DMS79 treated with DMSO at 0.1 percent for 48 hours (cell line): Measurements from ENCODE around the gene KRTAP20-1.

Experiments
- DNase-seq: peaks from one replicate; lab custom pipeline; 2025; lab: John Stamatoyannopoulos, UW

The KRTAP20-1 gene, protein sequence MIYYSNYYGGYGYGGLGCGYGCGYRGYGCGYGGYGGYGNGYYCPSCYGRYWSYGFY

DNA sequence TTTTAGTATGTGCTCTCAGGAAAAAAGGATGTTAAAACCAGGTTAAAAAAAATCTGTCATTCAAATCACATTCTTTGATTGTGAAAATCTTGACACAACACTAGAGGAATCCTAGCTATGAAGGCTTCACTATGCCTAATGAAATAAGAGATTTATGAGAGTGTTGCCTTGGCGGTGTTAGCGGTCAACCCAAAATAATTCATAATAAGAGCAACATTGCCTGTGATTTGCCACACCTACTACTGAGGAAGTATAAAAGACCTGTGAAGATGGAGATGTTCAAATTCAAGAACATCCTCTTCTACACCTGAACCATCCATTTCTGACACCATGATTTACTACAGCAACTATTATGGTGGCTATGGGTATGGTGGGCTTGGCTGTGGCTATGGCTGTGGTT lies at the start of gene KRTAP20-1:
KRTAP20-1 (plus strand) TSS at position 301 of the 400 bp plus-strand sequence; CDS start at position 331, 30 bp downstream.
- DNase-seq = no peak

DNA sequence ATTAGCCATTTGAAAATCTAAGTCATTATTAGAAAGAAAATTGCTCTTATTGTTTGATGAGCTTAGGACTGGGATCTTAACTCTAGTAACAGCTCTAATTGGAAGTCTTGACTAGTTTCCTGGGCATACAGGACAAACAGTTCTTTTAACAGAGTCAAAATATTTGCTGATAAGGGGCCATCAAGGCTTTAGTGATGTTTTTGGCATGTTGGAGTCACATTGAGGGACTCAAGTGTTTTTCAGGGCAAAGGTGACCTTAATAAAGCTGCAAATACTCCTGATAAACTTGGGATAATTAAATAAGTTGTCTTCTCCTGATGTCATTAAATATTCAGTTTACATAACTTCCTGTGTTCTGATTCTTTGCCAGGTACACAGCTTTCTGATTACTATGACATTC lies 48.6 kb upstream of the KRTAP20-1 start:
- no peak for DNase-seq

DNA sequence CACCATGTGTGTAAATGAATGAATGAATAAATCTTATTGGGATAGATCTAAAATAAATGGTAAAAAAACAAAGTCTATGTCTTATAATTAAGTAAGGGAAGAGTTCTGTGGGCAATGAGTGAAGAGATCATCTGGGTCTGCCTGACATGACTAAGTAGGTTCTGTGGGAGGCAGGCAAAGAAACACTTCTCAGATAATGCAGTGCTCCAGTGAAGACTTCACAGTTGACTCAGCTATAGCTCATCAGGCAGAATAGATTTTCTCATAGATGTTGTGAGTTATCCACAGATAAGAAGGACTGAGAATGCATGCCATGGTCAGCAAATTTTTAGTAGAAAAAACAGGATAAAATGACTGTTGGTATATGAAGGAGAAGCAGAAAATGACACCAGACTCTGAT lies 38.5 kb upstream of the KRTAP20-1 start:
- DNase-seq = no peak

DNA sequence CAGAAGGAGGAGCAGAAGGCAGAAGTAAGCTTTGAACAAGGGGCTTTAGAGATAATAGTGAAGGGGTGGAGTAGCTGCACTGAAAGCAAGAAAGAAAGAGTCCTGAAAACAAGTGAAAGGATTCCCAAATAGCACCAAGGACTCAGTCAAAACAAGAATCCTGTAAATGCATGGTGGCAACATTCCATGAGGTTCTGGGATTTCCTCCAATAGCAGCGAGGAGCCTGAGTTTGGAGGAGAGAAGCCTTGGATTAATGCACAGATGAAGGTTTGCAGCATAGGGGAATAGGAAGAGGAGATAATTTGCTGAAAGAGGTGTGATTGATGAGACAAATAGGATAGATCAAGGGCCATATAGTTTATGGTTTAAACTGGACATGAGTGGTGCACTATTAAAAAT lies 36.9 kb upstream of the KRTAP20-1 start:
- DNase-seq = no peak

DNA sequence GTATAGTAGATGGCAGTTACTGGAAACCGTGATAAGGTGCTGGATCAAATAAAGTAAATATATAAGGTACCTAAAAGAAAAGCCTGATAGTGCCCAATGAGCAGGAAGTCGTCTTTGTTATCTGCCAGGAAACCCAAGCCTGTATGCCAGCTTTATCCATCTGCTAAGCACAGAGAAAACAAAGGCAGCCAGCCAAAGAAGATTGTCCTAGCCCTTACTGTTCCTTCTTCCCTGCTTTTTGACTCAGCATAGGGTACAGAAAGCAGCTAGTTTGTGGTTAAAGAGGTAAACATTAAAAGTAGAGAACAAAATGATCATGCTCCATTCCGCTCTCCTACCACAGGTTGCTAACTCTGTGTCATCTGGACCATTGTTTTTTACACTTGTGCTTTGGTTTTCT lies 36.1 kb upstream of the KRTAP20-1 start:
- no peak for DNase-seq

DNA sequence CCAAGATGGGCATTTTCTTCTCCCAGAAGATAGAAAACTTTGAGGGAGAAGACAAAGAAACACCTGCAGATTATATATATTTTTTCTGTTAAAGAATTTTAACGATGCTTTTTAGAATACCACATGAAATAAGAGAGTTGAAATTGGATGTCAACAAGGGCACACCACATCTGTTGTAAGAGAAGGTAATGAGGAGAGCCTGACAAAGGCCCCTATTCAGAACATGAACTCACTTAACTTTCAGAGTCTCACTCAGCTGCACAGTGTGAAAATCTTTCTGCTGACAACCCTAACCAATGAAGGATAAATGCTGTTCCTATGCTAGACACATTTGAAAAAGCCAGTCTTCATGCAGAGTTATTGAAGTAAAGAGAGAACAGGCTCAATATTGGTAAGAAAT lies 33.4 kb upstream of the KRTAP20-1 start:
- no peak for DNase-seq

DNA sequence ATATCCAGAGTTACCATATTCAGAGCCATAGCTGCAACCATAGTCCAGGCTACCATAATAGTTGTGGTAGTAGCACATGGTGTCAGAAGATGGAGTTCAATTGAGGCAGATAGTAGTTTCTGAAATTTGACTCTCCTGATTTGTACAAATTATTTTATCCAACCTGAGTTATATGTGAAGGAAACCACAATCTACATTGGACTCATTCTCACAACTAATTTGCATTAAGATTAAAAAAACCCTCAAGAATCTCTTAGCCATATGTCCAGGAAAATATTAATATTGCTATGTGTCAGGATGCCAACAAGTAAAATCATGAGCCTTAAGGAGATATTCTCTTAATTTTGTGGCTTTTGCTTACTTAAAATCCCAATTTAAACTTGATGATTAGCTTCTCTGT lies 25.9 kb upstream of the KRTAP20-1 start, which contains the start of gene KRTAP22-2:
KRTAP22-2 (minus strand) TSS at position 101 of the 400 bp plus-strand sequence.
- DNase-seq = no peak

DNA sequence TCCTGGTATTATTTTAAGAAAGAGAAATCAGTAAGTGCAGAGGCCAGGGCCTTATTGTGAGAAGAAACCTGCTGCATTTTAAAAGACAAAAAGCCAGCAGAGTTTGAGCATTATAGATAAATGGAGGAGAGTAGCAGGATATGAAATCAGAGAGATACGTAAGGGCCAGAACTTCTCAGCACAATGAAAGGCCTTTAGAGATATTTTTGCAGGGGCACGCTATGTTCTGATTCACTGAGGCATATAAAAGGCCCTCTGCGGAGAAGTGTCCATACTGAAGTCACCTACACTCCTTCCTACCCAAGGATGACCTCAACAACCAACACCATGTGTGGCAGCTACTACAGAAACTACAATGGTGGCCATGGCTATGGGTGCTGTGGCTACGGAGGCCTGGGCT lies 24.1 kb upstream of the KRTAP20-1 start, which contains the start of gene KRTAP6-3:
KRTAP6-3 (plus strand) TSS at position 301 of the 400 bp plus-strand sequence; CDS start at position 307, 6 bp downstream.
- no peak for DNase-seq

DNA sequence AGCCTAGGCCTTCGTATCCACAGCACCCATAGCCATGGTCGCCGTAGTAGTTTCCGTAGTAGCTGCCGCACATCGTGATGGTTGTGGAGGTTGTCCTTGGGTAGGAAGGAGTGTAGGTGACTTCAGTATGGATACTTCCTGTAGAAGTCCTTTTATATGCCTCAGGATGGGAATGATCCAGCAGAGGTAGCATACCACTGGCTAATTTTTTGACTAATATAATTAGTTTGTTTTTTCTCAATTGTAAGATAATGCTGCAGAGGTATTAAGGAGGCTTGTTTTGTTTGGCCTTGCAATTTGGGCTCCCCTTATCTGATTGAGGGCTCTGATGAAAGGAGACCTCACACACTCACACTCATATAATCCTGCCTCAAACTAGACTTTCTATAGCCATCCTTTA lies 17.4 kb upstream of the KRTAP20-1 start, which contains the start of gene KRTAP6-2:
KRTAP6-2 (minus strand) TSS at position 101 of the 400 bp plus-strand sequence; CDS start at position 73, 28 bp downstream.
- DNase-seq = no peak

DNA sequence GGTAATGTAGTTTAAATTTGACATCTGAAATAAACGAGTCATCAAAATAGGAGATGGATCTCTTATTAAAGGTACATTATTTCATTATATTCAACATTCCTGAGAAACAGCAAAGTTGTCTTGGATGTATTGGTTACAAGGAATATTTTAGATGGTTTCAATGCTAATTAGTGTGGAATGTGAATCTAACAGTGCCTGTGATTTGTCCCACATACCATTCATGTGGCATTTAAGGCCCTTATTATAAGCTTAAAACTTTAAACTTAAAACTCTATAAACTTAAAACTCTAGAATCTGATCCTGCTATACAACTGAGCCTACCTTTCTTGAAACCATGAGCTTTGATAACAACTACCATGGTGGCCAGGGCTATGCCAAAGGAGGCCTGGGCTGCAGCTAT lies 15.4 kb upstream of the KRTAP20-1 start, which contains the start of gene KRTAP22-1:
KRTAP22-1 (plus strand) TSS at position 301 of the 400 bp plus-strand sequence.
- no peak for DNase-seq

DNA sequence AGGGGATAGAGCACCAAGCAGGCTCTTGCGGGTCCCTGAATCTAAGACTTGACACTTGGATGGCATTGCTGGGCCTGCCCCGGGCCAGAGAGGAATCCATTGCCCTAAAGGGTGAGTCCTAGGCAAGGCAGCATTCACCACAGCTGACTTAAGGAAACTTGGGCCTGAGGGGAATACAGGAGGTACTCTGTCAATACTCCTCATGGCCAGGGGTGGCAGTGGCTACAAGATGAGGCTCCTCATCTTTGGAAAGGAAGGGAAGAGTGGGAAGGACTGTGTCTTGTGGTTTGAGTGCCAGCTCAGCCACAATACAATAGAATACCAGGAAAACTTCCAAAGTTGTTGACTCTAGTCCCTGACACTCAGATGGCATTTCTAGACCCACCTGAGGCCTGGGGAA lies 10.3 kb upstream of the KRTAP20-1 start:
- no peak for DNase-seq

DNA sequence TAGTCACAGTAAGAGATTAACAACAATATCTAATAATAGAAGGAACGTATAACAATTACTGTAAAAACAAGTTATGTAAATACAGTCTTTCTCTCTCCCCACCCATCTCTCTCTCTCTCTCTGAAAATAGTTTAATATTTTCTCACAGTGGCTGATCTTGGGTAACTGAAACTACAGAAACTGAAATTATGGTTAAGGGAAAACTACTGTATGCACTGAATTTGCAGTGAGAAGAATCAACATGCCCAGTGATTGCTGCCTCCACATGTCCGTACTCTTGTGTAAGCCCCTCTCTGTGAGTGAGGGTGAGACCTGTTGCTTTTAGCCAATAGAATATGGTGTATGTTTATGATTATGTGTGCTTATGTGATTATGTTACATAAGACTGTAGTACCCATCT lies 4.1 kb upstream of the KRTAP20-1 start:
- DNase-seq = no peak

DNA sequence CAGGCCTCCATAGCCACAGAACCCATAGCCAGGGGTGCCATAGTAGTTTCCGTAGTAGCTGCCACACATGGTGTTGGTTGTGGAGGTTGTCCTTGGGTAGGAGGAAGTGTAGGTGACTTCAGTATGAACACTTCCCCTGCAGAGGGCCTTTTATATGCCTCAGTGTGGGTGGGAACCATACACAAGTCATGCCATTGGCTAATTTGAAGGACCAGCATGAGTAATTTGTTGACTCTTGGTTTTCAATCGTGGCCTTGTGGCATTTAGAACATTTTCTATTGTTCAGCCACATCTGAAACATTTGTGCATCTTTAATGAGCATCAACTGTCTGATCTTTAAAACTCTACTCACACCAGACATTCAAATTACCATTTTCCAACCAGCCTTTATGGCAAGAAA lies 2.4 kb upstream of the KRTAP20-1 start, which contains the start of gene KRTAP6-1:
KRTAP6-1 (minus strand) TSS at position 95 of the 400 bp plus-strand sequence; CDS start at position 69, 26 bp downstream.
- DNase-seq = no peak

DNA sequence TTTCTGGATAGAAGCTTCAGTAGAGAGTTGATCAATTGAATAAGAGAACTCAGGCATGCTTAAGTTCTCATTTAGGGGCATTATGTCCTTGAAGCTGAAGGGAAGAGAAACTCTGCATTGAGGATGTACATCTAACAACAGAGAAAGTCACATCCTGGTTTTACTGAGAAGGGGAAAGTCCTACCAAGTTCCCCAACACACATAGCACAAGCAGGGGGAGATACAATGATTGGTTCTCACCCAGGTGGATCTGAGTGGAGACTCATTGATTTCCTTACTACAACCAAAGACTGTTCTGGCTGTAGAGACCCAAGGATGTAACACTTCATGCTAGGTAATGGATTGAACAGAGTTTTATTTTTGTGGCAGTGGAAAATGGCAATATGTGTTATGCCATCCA lies 1.0 kb upstream of the KRTAP20-1 start:
- no peak for DNase-seq

DNA sequence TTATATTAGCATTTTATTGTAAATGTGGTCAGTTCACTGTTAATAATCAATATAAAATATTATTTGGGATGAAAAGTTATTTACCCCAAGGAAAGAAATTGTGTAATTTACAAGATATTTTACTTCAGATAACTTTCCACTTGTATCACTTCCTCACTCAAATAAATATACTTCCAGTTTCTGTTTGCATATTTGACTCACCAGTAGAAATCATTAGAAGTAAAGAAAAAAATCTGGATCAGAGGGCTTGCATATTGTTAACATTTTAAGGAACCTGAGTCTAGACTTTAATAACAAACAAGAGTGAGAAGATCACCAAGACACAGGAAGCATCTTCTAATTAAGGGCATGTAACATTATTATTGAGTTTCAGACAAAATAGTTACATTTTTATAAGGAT lies 3.9 kb downstream of the KRTAP20-1 start:
- no peak for DNase-seq

DNA sequence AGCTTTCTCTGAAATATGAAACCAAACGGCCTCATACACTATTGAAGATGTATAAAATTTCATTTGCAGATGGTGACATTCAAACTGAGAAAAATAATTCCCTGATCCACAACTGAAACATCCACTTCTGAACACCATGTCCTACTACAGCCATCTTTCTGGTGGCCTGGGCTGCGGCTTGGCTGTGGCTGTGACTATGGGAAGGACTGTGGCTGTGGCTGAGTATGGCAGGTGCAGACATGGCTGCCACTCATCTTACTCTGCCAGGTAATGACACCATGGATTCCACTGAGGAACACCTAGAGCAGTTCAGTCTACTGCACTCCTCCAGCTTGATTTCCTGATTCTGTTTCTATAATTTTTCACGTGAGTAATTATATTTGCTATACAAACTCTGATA lies 4.3 kb downstream of the KRTAP20-1 start, which contains the start of gene KRTAP20-4:
KRTAP20-4 (plus strand) TSS at position 106 of the 400 bp plus-strand sequence.
- DNase-seq = no peak

DNA sequence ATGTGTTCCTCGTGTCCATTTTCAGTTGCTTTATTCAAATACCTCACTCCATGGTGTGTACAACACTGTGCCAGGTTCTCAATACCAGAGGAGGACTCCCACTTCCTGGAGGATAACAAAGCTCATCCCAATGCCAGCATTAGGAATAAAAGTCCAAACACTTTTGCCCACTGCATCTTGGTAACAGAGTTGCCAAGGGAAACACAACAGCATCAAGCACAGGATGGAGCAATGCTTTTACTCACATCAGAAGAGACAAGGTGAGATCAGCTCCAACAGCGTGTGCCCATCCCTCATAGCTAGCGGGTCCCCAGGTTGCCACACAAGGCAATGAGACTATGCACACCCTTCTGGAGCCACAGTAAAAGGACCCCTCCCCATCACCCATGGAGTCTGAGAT lies 7.1 kb downstream of the KRTAP20-1 start:
- no peak for DNase-seq

DNA sequence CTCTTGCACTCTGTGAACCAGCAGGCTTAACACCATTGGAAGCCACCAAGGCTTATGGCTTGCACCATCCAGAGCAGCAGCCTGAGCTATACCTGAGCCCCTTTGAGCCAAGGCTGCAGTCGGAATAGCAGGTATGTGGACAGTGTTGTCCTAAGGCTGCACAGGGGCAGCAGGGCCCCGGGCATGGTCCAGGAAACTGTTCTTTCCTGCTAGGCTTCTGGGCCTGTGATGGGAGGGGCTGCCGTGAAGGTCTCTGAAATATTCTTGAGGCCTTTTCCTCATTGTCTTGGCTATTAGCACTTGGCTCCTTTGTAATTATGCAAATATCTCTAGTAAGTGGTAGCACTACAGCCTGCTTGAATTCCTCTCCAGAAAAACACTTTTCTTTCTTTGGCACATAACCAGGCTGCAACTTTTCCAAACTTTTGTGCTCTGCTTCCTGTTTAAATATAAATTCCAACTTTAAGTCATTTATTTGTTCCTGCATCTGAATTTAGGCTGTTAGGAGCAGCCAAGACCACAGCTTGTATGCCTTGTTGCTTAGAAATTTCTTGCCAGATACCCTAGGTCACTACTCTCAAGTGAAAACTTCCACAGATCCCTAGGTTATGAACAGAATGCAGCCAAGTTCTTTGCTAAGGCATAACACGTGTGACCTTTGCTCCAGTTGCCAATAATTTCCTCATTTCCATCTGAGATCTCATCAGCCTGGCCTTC lies 9.4 kb downstream of the KRTAP20-1 start:
- DNase-seq = no peak

DNA sequence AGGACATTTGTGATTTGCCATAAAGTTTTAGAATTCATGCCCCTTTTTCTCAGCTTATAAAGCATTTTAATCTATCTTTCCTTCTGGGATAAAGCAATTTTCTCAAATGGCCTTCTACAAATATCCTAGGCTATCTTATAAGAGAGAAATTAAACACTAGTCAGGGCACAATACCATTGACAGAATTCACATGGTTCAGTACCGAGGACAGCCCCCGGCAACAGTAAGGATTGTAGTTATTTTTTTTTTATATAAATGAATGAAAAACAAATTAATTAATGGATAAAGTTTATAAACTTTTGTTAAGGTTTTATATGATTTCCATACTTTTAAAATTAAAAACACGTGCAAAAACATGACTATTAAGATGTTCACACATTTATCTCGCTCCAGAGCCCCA lies 11.9 kb downstream of the KRTAP20-1 start:
- DNase-seq = no peak

DNA sequence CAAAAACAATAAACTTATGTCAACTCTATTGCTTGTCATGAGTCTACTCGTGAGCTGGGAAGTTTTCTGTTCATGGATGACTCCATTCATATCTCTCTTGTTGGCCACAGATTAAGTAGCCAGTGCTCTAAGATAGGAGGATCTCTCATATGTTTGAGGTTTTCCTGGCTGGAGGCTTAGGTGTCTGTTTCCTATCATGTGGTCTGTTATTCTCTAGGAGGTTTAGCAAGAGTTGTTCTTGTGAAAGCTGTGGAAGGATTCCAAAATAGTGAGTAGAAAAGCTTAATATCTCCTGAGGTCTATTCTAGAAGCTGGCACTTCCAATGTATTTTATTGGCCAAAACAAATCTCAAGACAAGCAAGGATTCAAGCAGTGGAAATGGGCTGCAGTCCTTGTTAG lies 13.0 kb downstream of the KRTAP20-1 start:
- DNase-seq = no peak

DNA sequence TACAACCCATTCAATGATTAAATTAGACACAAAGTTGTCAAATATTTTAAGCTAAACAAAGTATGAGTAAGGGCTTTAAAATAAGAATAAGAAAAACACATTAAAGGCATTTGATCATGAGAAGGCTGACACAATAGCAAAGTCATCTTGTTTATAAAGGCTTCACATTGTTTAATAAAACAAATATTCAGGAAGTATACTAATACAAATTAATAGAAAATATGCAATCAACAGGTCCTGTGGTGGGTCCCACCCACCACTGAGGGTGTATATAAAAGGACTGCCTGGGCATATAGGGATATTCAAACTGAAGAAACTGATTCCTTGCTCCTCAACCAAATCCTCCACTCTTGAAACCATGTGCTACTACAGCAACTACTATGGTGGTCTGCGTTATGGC lies 18.7 kb downstream of the KRTAP20-1 start, which contains the start of gene KRTAP20-2:
KRTAP20-2 (plus strand) TSS at position 301 of the 400 bp plus-strand sequence; CDS start at position 359, 58 bp downstream.
- DNase-seq = no peak

DNA sequence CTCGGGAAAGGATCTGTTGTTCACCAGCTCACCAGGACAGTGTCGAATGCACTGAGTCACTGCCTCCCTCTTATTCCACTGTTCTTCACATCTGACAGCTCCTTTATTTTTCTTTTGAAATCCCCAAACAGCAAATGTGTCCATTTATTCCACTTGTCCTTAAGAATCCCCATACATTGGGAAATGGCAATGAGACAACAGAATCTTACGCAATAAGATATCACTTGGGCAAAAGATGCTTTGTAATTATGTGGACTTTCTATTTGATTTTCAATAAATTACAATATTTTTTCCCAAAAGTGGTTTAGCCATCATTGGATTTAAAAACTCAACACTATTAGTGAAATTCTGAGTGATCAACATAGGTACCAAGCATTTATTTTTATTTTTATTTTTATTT lies 22.5 kb downstream of the KRTAP20-1 start:
- no peak for DNase-seq

DNA sequence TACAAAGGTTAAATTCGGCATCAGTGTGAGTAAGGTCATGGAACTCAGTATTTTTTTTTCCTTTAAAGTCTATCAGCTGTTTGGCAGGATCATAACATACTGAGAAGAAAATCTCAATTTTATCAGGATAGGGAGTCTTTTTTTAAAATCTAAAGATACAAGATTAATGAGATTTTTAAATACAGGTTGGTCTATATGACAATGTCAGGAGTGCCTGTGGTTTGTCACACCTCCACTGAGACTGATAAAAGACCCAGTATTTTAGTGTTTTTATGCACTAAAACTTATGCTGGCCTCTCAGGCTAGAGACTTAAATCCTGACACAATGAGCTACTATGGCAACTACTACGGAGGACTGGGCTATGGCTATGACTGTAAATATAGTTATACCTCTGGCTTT lies 26.3 kb downstream of the KRTAP20-1 start, which contains the start of gene KRTAP20-3:
KRTAP20-3 (plus strand) TSS at position 301 of the 400 bp plus-strand sequence.
- no peak for DNase-seq
